ENCODE results near the gene ERP44.
"Not testable (repeated sequence)": the region's sequence is repeated elsewhere in the genome, so short reads cannot be mapped to it uniquely, and the experiment has no call there.

DNA sequence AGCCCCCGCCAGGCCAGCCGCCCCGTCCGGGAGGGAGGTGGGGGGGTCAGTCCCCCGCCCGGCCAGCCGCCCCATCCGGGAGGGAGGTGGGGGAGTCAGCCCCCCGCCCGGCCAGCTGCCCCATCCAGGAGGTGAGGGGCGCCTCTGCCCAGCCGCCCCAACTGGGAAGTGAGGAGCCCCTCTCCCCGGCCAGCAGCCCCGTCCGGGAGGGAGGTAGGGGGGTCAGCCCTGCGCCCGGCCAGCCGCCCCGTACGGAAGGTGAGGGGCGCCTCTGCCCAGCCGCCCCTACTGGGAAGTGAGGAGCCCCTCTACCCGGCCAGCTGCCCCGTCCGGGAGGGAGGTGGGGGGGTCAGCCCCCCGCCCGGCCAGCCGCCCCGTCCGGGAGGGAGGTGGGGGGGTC is 30.8 kb downstream of the ERP44 start:
- TF ChIP-seq, protein P1, sequence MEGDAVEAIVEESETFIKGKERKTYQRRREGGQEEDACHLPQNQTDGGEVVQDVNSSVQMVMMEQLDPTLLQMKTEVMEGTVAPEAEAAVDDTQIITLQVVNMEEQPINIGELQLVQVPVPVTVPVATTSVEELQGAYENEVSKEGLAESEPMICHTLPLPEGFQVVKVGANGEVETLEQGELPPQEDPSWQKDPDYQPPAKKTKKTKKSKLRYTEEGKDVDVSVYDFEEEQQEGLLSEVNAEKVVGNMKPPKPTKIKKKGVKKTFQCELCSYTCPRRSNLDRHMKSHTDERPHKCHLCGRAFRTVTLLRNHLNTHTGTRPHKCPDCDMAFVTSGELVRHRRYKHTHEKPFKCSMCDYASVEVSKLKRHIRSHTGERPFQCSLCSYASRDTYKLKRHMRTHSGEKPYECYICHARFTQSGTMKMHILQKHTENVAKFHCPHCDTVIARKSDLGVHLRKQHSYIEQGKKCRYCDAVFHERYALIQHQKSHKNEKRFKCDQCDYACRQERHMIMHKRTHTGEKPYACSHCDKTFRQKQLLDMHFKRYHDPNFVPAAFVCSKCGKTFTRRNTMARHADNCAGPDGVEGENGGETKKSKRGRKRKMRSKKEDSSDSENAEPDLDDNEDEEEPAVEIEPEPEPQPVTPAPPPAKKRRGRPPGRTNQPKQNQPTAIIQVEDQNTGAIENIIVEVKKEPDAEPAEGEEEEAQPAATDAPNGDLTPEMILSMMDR (IDR thresholded peaks at IDR 0.05) = not testable (repeated sequence)
- not testable (repeated sequence) for TF ChIP-seq POLR2A (IDR thresholded peaks at IDR 0.05)
